GM18873 (cell line): ENCODE measurements around the gene KCNE3.
A peak's percentile ranks its signal among the peaks of the same experiment; 100 is the strongest.

ENCODE experiments used
- ATAC-seq: cut with Tn5 transposase; IDR thresholded peaks from one replicate; pipeline ENCODE4 v1.9.1; 2021; ENCODE audit warnings: mild to moderate bottlenecking, moderate library complexity, moderate number of reproducible peaks; ENCODE audit not compliant: unreplicated experiment, low FRiP score

KCNE3 gene, protein sequence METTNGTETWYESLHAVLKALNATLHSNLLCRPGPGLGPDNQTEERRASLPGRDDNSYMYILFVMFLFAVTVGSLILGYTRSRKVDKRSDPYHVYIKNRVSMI

DNA sequence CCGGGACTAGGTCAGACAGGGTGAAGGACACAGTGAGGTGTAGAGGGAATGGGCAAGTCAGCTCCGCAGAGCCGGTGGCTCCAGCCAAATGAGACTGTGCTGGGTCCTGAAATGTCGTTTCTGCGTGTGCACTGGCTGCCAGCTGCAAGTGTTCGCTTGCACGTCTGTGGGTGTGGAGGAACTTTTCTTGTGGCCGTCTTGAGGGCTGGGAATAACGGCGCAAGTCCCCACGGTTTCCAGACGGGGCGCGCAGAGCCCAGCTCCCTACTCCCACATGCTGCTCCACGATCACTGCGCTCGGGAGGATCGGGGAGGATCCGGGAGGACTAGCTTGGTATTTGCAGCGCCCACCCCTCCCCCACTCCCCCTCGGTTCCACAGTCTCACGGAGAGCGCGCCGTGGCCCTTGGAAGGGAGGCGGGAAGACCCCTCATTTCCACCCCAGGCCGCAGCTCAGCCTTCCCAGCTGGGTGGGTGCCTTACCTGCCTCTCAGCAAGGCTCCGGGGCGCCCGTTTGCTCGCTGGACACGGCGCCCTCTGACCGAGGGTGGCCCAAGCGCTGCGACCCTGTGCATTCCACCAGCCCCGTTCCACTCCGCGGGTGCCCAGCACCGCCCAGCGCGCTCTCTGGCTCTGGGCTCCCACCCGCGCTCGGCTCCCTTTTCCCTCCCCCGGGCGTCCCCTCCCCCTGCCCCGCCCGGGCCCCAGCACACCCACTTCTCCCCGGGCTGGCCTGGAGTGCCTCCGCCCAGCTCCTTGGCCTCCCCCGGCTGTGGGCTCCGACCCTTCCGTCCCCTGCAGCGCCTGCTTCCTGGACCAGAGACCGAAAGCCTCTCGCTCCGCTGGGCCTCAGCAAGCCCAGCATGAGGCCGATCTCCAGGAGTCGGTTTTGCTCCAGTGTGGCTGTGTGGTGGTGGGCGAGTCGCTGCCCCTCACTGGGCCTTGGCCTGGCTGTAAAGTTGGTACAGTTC is at the start of gene KCNE3:
Gene KCNE3, minus strand, starts transcription at position 634 of the 970 bp plus-strand sequence. CDS start 9,986 bp downstream, outside the sequence.
- ATAC-seq: no peak

- no peak for ATAC-seq
These were observed 40.2 kb upstream of the KCNE3 start for GRCh38 chr11:74507582-74507981.

- no peak for ATAC-seq
These were observed 39.5 kb upstream of the KCNE3 start for GRCh38 chr11:74506823-74507222.

GRCh38 chr11:74505911-74506310 is 38.6 kb upstream of the KCNE3 start:
- ATAC-seq: no peak

GRCh38 chr11:74504100-74504691 is 36.8 kb upstream of the KCNE3 start:
- ATAC-seq: no peak

DNA sequence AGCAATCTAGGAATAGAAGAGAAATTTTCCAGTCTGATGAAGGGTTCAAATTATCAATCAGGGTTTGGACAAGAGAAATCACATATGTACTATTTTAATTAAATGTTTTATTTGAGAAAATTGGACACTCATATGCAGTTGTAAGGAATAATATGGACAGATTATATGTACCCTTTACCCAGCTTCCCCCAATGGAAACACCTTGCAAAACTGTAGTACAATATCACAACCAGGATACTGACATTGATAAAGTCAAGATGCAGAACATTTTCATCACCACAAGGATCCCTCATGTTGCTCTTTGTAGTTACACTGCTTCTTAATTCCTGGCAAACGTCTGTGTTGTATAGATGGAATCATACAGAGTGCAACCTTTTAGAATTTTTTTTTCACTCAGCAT is 27.6 kb upstream of the KCNE3 start:
- no peak for ATAC-seq

- no peak for ATAC-seq
These were observed 26.7 kb upstream of the KCNE3 start for GRCh38 chr11:74493791-74494630.

- peak; percentile 73 for ATAC-seq
These were observed 25.8 kb upstream of the KCNE3 start, which contains the start of gene LIPT2 for GRCh38 chr11:74492974-74493790. LIPT2 (minus strand) TSS chr11:74493724; CDS start chr11:74493703, 21 bp downstream.

GRCh38 chr11:74492084-74492483 is 24.7 kb upstream of the KCNE3 start:
- no peak for ATAC-seq

DNA sequence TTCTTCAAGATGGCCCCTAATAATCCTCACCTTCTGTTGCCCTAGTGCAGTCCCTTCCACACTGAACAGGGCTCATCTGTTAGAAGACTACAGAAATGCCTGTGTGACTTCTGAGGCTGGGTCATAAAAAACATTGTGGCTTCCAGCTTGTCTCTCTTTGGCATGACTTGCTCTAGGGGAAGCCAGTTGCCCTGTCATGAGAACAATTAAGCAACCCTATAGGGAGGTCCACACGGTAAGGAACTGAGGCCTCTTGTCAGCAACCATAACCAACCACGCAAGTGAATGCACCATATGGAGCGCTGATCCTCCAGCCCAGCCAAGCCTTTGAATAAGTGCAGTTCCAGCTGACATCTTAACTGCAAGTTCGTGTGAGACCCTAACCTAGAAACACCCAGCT is 23.6 kb upstream of the KCNE3 start:
- no peak for ATAC-seq

- no peak for ATAC-seq
These were observed 20.5 kb upstream of the KCNE3 start for GRCh38 chr11:74487875-74488274.

DNA sequence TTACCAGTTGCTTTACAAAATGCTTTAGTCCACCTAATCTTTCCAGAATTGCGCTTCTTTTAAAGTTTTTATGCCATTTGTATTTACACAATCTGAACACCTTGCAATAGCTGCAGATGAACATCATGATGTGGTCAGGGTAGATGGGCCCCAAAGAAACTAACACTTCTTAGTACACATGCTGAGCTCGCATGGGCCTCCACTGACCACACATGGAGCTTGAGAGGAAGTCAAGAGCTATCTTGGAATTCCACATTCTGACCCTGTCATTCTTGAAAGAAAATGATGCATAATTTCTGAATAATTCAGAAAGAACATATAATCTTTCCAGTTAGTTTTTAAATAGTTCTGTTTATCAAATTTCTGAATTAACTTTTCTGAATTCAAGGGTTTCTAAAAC is 18.5 kb upstream of the KCNE3 start:
- no peak for ATAC-seq

DNA sequence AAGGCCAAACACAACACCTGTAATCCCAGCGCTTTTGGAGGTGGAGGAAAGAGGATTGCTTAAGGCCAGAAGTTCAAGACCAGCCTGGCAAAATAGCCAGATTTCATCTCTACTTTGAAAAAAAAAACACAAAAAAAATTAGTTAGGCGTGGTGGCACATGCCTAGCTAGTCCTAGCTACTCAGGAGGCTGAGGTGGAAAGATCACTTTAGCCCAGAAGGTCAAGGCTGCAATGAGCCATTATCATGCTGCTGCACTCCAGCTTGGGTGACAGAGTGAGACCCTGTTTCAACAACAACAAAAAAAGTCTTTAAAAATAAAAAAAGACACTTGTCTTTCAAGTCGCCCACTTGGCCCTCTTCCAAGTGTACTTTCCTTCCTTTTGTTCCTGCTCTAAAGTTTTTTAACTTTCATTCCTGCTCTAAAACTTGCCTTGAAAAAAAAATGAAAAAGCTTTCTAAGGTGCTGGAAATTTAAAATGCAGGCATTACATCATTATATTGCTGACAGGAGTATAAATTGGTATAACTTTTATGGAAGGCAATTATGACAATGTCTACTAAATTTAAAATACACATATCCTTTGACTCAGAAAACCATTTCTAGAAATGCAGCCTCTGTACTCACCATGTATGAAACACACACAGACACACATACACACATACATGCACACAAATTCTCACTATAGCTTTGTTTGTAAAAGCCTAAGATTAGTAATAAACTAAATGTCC is 13.5 kb upstream of the KCNE3 start:
- no peak for ATAC-seq

DNA sequence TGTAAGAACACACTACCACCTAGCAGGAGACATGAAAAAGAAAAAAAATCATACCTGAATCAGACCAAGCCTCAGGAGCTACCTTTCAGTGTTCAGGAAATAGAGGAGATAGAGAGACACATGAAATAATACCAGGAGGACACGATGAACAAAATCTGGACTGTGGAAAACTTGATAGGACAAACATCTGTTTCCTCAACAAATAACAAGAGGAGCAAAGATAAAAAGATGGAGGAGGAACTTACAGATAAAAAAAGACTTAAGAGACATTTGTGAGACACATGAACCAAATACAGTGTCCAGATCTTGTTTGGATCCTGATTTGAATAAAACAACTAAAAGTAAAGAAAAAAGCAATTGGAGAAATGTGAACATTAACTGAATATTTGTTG is 12.4 kb upstream of the KCNE3 start:
- no peak for ATAC-seq

GRCh38 chr11:74478877-74479731 is 11.8 kb upstream of the KCNE3 start:
- no peak for ATAC-seq

DNA sequence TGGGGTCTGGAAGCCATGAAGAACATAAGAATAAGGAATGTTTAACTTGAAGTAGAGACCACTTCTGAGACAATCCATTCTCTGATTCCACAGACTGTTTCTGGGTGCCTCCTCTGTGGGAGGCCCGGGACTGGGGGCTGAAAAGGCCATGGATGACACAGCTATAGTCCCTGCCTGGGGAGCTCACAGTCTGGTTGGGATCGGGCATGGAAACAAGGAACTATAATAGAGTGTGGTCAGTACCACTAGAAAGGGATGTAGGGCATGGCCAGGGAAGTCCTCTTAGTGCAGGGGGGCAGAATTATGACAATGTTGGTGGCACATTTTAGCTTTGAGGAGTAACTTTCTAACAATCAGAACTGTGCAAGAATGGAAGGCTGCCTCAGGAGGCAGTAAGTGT is 9.2 kb upstream of the KCNE3 start:
- no peak for ATAC-seq

GRCh38 chr11:74474316-74474715 is 7.0 kb upstream of the KCNE3 start:
- no peak for ATAC-seq
